Measurements from ENCODE around the gene APLF.

GRCh38 chr2:68491582-68491981, 24.2 kb downstream of the APLF start:
- TF ChIP-seq CTCF (IDR thresholded peaks at IDR 0.05; ENCODE audit: extremely low read depth in 1 of 2, insufficient read depth in 1 of 2, low read depth in 1 of 2, low read length in 2 of 2) (no peak), POLR2A (IDR thresholded peaks at IDR 0.05; ENCODE audit: low read depth, low read length) (no peak), EZH2 (IDR thresholded peaks at IDR 0.05; ENCODE audit: borderline replicate concordance, low read depth, low read length, severe bottlenecking) (no peak), POLR2AphosphoS5 (IDR thresholded peaks at IDR 0.05; ENCODE audit: insufficient read depth, low read depth, low read length) (no peak), MAX (IDR thresholded peaks at IDR 0.05; ENCODE audit: insufficient read depth, insufficient read length) (no peak), MYC (IDR thresholded peaks at IDR 0.05; ENCODE audit: low read depth, low read length) (no peak), FOS (IDR thresholded peaks at IDR 0.05; ENCODE audit: borderline replicate concordance, insufficient read depth, low read length) (no peak), JUN (IDR thresholded peaks at IDR 0.05; ENCODE audit: borderline replicate concordance, insufficient read depth, insufficient read length, low read depth) (no peak)
